GM18499 (cell line): ENCODE measurements around the gene PTK6.

Experiments used
- ATAC-seq: cut with Tn5 transposase; IDR thresholded peaks from one replicate; pipeline ENCODE4 v1.9.1; 2021; ENCODE audit warnings: moderate number of reproducible peaks; ENCODE audit not compliant: insufficient read depth, unreplicated experiment

PTK6 gene

GRCh38 chr20:63497946-63498935, 38.9 kb downstream of the PTK6 start:
- ATAC-seq = no peak

- ATAC-seq = no peak
Measured at GRCh38 chr20:63497138-63497945, 39.8 kb downstream of the PTK6 start.

- ATAC-seq = no peak
Measured at GRCh38 chr20:63496596-63497120, 40.5 kb downstream of the PTK6 start.

- no peak for ATAC-seq
Measured at GRCh38 chr20:63495741-63496595, 41.2 kb downstream of the PTK6 start.

GRCh38 chr20:63495167-63495720, 41.9 kb downstream of the PTK6 start:
- ATAC-seq = no peak

- no peak for ATAC-seq
Measured at GRCh38 chr20:63494420-63495166, 42.6 kb downstream of the PTK6 start.

GRCh38 chr20:63494084-63494419, 43.1 kb downstream of the PTK6 start:
- ATAC-seq = no peak

- no peak for ATAC-seq
Measured at GRCh38 chr20:63493563-63494020, 43.6 kb downstream of the PTK6 start.

GRCh38 chr20:63492982-63493381, 44.2 kb downstream of the PTK6 start:
- ATAC-seq = no peak

GRCh38 chr20:63492518-63492917, 44.7 kb downstream of the PTK6 start:
- ATAC-seq = no peak

- ATAC-seq = no peak
Measured at GRCh38 chr20:63491635-63492230, 45.4 kb downstream of the PTK6 start.

GRCh38 chr20:63491078-63491477, 46.1 kb downstream of the PTK6 start:
- ATAC-seq = no peak

- ATAC-seq = no peak
Measured at GRCh38 chr20:63490416-63490815, 46.8 kb downstream of the PTK6 start.

- ATAC-seq = no peak
Measured at GRCh38 chr20:63488315-63489251, 48.6 kb downstream of the PTK6 start.

GRCh38 chr20:63487781-63488241, 49.4 kb downstream of the PTK6 start:
- no peak for ATAC-seq

- no peak for ATAC-seq
Measured at GRCh38 chr20:63487116-63487764, 49.9 kb downstream of the PTK6 start.

GRCh38 chr20:63486300-63486855, 50.8 kb downstream of the PTK6 start:
- ATAC-seq = no peak
